Stimulated activated CD8-positive, alpha-beta memory T cell treated with anti-CD3 and anti-CD28 coated beads, Interleukin-2, amount 100 ng/mL, for 1 hour (primary cell): ENCODE measurements around the gene IL1RN.

Experiments used
- DNase-seq, 2 donors: peaks; one replicate each; pipeline ENCODE4 v3.0.0-alpha.2; 2020; ENCODE audit warnings: low read depth in 2 of 2

Gene IL1RN

DNA sequence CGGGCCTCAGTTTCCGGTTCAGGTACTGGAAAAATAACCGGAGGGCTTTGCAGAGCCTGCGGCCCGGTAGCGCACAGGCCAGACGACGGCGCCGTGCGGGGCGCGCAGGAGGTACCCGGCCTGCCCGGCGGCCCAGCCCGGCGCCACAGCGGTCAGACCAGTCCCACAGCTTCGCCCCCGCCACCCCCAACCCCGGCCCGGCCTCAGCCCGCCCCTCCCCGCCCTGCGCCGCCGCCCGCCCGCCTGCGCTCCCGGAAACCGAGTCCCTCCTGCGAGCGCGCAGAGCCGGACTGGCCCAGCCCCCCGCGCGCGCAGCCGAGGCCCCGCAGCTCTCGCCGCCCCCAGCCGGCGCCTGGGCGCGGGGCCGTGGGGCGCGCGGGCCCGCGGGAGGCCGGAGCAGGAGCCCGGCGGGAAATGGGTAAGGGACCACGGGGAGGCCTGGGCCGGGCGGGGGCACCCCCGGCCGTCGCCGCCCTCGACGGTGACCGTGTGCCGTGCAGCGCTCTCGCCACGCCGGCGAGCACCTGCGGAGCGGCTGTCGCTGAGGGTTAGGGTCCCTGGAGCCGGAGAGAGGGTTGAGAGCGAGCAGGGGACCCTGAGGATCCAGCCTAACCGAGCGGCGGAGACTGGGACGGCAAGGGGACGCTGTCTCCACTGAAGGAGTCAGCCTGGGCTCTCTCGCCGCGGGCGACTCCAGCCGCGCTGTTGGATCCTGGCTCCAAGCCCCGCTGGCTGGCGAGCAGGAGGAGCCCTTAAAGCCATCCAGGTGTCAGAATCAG, 29.9 kb downstream of the IL1RN start:
- DNase-seq: no peak

DNA sequence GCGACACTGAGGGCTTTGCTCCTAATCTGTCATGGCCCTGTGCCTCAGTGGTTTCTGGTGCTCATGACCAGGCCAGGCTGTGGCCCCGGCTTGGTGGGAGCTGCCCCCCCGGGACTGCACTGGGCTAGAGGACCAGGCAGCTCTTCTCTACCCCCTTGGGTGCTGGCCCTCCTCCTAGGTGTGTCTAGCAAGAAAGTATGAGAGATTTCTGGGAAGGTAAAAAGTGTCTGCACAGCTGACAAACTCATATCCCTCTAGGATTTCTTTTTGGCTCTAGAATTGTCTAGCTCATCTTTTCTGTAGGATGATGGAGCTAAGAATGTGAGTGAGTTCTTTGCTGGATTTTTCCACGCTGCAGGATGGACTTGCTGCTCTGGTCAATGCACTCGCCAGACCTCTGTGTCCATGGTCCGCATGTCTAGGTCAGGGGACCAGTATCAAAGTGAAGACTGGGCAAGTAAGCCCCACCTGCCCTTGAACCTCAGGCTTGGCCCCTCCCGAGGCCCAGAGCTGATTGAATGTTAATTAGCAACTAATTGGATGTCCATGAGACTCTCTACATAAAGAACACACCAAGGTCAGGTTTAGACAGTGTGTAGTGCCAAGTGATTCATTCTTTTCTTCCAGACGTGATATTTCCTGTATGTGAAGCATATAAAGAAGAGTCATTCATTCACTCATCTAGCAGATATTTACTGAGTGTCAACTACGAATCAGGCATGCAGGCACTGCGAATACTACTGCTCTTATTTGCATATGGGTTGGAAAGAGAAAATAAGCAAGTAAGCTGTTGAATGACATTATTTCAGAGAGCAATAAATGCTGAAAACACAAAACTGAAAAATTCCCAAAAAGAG, 30.7 kb downstream of the IL1RN start:
- DNase-seq: no peak

- DNase-seq: no peak
Observed at GRCh38 chr2:113158884-113159553, 31.6 kb downstream of the IL1RN start.

DNA sequence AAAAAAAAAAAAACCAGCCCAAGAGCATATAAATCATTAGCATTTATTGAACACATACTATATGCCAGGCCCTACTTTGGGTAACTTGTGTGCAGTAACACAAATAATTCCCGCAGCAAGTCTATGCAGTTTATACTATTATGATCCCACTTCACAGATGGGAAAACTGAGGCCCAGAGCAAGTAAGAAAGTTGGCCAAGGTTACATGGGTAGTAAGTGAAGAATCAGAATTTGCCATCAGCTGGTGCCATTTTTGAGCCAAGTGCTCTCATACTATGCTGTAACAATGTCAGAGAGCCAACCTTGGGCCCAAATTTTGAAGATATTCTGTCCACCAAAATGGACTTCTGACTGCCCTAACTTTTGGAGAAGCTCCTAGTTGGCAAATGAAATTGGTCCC, 32.9 kb downstream of the IL1RN start:
- no peak for DNase-seq

DNA sequence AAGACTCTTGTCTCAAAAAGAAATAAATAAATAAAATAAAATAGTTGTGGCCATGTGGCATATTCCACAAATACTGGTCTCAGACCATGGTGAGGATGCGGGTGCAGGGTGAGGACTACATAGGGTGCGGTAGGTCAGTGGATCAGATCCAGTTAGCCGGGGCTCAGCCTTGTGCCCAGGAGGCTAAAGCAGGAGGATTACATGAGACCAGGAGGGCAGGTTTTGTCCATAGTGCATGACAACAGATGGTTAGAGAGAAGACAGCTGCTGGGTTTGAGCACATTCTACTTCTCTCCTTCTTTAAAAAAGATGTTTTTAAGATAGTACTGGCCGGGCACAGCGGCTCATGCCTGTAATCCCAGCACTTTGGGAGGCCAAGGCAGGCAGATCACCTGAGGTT, 33.6 kb downstream of the IL1RN start:
- no peak for DNase-seq

DNA sequence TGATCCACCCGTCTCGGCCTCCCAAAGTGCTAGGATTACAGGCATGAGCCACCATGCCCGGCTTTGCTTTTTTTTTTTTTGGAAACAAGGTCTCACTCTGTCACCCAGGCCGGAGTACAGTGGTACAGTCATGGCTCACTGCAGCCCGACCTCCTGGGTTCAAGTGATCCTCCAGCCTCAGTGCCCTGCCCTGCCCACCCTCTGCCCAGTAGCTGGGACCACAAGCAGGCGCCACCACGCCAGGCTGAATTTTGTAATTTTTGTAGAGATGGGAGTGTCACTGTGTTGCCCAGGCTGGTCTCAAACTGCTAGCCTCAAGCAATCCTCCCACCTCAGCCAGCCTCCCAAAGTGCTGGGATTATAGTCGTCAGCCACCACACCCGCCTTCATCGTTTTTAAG, 34.8 kb downstream of the IL1RN start:
- no peak for DNase-seq

DNA sequence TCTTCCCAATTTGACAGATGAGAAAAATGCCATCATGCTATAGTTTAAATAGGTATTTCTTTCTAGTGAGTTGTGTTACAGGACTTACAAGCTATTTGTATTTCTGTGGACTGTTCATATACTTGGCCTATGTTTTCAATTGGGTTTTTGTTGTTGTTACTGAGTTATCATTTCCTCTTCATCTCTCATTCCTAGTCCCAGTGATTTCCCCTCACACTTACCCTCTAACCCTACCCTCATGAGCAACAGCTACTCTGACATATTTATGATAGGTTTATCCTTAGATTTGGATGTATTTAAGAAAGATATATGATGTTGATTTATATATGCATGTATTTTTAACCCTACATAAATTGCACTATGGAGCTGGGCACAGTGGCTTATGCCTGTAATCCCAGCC, 35.5 kb downstream of the IL1RN start:
- no peak for DNase-seq

DNA sequence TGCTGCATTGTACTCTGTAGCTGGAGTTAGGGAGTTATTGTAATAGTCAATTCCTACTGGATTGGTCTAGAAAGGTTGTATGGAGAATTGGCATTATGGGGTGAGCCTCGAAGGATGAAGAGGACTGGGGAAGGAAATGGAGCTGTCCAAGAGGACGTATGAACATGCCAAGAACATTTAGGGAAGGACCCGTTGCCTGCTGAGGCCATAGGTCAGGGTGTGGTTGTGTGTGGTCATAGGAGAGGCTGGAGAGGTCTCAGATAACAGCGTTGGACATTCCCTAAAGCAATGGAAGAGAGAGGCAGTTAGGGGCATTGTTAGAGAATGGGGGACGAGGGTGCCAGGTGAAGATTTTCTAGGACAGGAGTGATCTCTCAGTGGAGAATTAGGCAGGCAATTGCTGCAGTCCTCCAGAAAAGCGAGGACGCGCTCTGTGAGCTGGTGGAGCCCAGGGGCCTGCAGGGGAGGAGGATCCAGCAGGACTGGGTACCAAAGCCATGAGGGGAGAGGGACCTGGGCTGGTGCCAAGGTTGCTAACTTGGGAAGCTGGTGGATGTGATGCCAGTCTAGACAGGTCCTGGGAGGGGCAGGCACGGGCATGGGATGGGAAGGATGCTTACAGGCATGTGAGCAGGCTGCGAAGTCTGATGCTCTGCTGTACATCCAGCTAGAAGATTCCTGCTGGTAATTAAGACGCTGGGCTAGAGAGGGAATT, 37.0 kb downstream of the IL1RN start:
- DNase-seq: no peak

DNA sequence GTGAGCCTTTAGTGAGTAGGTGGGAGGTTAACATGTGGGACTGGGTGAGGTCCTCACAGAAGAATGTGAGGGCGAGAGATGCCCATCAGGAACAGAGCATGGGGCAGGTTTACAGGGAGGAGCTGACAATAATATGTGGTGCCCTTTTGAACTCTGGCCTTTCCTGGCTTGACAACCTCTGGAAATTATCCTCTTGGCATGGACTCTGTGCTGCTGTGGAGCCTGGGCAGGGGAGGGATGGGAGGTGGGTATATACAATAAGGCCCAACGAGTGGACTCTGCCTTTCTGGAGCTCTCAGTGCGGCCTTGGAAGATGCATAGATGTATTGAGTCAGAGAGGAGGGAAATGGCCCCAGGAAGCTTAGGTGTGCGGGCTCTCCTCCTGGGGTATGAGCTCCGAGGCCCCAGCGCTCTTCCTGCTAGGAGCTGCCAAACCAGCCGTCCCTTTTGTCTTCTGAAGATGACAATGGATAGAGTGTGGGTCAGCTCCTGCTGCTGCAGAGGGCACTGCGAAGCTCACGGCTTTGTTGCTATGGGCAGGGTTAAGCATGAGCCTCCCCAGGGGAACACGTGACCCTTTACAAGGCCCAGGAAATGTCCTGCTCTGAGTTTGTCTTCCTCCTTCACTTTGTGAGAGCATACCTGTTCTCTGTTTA, 37.7 kb downstream of the IL1RN start:
- no peak for DNase-seq

- DNase-seq: no peak
Observed at GRCh38 chr2:113166187-113166645, 38.8 kb downstream of the IL1RN start.

DNA sequence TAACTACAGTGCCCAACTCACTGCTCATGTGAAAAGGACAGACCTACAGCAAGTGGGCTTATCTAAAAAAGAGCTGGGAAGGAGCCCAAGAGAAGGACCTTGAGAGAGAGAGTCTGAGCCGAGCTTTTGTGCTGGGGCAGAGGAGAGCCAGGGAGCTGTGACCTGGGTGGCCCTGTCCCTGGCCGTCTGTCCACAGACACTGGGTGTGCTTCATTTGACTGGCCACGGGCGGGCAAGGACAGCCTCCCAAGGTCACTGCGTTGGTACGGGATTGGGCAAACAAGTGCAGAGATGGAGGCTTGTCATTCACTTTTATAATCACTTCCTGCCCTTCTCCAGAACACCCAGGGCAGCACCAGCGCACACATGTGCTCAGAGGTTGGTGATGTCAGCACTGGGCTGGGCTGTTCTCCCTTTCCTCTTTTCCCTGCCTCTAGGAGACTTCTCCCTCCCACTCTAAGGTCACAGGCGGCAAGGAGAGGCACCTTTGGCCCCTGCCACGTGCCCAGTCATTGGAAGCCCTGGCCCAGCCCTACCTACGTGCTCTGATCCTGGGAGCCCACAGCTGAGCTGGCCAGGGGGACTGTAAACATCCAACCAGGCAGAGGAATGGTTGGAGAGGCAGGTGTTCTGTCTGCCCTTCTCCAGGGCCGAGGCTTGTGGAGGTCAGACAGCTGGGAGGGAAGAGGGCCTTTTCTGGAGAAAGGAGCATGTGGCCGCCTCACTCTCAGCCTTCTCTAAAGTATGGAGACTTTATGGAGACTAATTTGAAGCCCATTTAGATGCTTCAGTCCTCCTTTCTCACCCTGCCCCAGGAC, 39.9 kb downstream of the IL1RN start:
- DNase-seq: no peak

GRCh38 chr2:113167962-113168340, 40.6 kb downstream of the IL1RN start:
- DNase-seq: no peak

DNA sequence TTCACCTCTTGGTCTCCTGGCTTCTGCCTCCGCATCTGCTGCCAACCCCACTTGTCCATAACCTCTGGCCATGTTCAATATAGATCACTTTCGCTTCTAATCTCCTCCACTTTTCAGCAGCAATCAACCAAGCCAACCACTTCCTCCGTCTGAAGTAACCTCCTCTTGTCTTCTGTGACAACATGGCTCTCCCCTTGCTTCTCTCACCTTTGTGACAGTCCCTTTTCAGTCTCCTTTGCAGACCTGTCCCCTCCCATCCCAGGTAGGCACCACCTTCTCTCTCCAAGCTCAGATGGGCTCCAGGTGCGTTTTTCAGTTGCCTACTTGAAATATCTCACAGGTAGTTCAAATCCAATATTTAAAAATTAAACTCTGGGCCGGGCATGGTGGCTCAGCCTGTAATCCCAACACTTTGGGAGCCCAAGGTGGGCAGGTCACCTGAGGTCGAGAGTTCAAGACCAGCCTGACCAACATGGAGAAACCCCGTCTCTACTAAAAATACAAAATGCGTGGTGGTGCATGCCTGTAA, 41.7 kb downstream of the IL1RN start:
- DNase-seq: no peak

DNA sequence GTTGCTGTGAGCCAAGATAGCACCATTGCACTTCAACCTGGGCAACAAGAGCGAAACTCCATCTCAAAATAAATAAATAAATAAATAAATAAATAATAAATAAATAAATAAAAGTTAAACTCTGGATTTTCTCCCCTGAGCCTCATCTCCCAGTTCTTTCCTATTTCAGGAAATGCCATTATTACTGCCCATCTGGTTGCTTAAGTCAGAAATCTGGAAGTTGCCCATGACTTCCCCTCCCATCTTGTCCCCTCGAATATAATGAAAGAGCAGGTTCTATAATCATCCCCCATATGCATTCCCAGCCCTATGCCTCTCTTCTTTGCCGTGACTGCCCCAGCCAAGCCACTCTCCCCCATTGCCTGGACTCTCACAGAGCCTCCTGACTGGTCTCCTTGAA, 42.2 kb downstream of the IL1RN start:
- no peak for DNase-seq

GRCh38 chr2:113171334-113172075, 44.1 kb downstream of the IL1RN start:
- no peak for DNase-seq

DNA sequence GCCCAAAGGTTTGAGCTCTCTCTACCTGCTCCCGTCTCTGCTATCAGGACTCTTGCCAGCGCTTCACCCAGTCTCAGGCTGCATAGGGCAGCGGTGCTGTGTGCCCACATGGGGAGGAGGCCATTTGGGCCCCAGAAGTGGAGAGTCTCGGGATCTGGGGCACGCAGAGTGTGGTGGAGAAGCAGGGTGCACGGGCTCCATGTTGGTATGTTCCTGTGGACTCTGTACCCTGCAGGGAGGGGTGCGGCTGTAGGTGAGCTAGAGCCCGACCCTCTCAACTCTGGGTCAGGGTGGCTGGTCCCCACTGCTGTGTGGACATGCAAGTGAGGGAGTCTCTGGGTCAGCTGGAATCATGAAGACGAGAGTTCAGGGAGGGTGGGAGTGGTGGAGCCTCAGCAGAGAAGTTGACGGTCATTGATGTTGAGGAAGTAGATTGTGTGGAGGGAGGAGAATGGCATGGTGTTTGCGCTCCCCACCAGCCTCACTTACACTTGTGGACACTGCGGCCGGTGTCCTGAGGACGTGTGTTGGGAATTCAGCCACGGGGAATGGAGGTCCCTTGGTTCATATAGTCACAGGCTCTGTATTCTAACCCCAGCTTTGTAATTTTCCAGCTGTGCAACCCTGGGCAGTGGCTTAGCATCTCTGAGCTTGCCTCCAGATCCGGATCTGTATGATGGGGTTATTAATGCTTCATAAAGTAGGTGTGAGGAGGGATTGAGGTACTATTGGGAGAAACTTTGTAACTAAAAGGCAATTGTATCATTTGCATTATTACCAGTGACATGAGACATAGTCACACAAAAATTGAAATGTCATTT, 45.5 kb downstream of the IL1RN start:
- DNase-seq: no peak

DNA sequence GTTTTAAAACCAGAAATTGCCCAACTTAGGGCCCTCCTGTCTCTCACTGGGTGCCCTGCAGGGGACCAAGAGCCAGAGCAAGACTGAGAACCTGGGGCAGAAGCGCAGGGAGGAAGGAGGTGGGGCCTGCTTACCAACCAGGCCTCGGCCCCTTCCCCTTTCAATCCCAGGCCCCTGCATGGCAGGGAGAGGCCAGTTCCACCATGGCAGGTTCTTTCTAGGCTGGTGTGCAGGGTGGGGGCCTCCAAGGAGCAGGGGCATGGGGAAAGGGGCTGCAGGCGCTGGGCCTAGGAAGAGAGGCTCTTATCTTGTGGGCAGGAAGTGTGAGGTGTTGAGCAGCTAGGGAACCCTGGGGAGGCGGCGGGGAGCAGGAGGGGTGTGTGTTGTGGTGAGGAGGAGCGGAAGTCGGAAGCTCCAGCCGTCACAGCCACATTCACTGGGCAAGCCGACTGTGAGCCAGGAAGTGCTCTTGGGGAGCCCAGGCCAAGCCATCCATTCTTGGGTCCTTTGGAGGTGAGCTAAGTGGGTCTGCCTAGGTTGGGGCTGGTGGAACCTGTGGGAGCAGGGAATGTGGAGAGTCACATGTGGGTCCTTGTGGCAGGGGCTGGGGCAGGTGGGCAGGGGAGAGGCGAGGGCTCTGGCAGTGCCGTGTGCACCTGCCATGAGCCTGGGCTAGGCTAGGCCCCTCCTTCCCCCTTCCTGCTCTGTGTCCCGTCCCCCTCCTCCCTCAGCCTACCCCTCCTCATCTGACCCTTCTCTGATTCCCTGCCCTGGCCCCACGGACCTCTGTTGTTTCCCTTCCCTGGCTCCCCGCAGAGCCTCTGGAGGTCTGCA, 46.4 kb downstream of the IL1RN start, which contains the start of gene PSD4:
Gene PSD4 (plus strand): TSS at position 430 of the 834 bp plus-strand sequence. CDS start 8,486 bp downstream, outside the sequence.
- DNase-seq: peak; percentile 64 to 74

GRCh38 chr2:113174376-113174750, 47.0 kb downstream of the IL1RN start:
- no peak for DNase-seq
